ENCODE results near the gene PCDHGB3. TPM values are rescaled to one million over a fixed set of nuclear protein-coding genes. Genes with fewer than 3 reads are reported as not detected.
"Not testable (repeated sequence)": the region's sequence is repeated elsewhere in the genome, so short reads cannot be mapped to it uniquely, and the experiment has no call there.

The PCDHGB3 gene
- total RNA-seq, 1 donor from 2014 or later: 4.1 TPM

- no peaks in the 10 kb centered on the region for H3K4me1 Mint-ChIP-seq (ENCODE audit: unreplicated experiment)
- peaks cover 9% of the 10 kb centered on the region for H3K27me3 Mint-ChIP-seq (ENCODE audit: unreplicated experiment)
- no peak for DNase-seq (ENCODE audit: low spot score)
- peaks cover 46% of the 10 kb centered on the region for H3K36me3 Mint-ChIP-seq (ENCODE audit: low read depth, unreplicated experiment)
- H3K9me3 Mint-ChIP-seq (ENCODE audit: unreplicated experiment): peaks cover 42% of the 10 kb centered on the region
- H3K4me3 Mint-ChIP-seq (ENCODE audit: unreplicated experiment): peak within 1 kb of the TSS; percentile 56
- TF ChIP-seq CTCF (IDR thresholded peaks at IDR 0.05; ENCODE audit: unreplicated experiment): peak; percentile 23
- no peak within 1 kb of the TSS for H3K27ac Mint-ChIP-seq (ENCODE audit: unreplicated experiment)
Measured at GRCh38 chr5:141343242-141343952, 26.6 kb upstream of the PCDHGB3 start, which contains the start of gene PCDHGA3. PCDHGA3 (plus strand) TSS chr5:141343829; CDS start chr5:141344034, 205 bp downstream.

- TF ChIP-seq CTCF (IDR thresholded peaks at IDR 0.05; ENCODE audit: unreplicated experiment): no peak
- H3K27ac Mint-ChIP-seq (ENCODE audit: unreplicated experiment): no peak overlapping the region
- no peak for DNase-seq (ENCODE audit: low spot score)
- H3K9me3 Mint-ChIP-seq (ENCODE audit: unreplicated experiment): peaks cover 37% of the 10 kb centered on the region
- H3K4me1 Mint-ChIP-seq (ENCODE audit: unreplicated experiment): no peaks in the 10 kb centered on the region
- H3K36me3 Mint-ChIP-seq (ENCODE audit: low read depth, unreplicated experiment): peaks cover 46% of the 10 kb centered on the region
- H3K4me3 Mint-ChIP-seq (ENCODE audit: unreplicated experiment): peak overlapping the region; percentile 56
- peaks cover 9% of the 10 kb centered on the region for H3K27me3 Mint-ChIP-seq (ENCODE audit: unreplicated experiment)
Measured at GRCh38 chr5:141343953-141344463, 26.0 kb upstream of the PCDHGB3 start.

- Mint-ChIP-seq H3K4me3 (ENCODE audit: unreplicated experiment) (no peak overlapping the region), H3K9me3 (ENCODE audit: unreplicated experiment) (peaks cover 38% of the 10 kb centered on the region), H3K27me3 (ENCODE audit: unreplicated experiment) (peaks cover 9% of the 10 kb centered on the region), H3K36me3 (ENCODE audit: low read depth, unreplicated experiment) (peaks cover 47% of the 10 kb centered on the region), H3K4me1 (ENCODE audit: unreplicated experiment) (no peaks in the 10 kb centered on the region), H3K27ac (ENCODE audit: unreplicated experiment) (peak overlapping the region; percentile 1)
- TF ChIP-seq CTCF (IDR thresholded peaks at IDR 0.05; ENCODE audit: unreplicated experiment): no peak
- DNase-seq (ENCODE audit: low spot score): no peak
Measured at GRCh38 chr5:141345327-141345726, 24.7 kb upstream of the PCDHGB3 start.

GRCh38 chr5:141346017-141346416, 24.0 kb upstream of the PCDHGB3 start:
- H3K4me1 Mint-ChIP-seq (ENCODE audit: unreplicated experiment); DNase-seq (ENCODE audit: low spot score); H3K27me3 Mint-ChIP-seq (ENCODE audit: unreplicated experiment); H3K4me3 Mint-ChIP-seq (ENCODE audit: unreplicated experiment); H3K27ac Mint-ChIP-seq (ENCODE audit: unreplicated experiment): not testable (repeated sequence)
- peaks cover 46% of the 10 kb centered on the region for H3K36me3 Mint-ChIP-seq (ENCODE audit: low read depth, unreplicated experiment)
- peaks cover 40% of the 10 kb centered on the region for H3K9me3 Mint-ChIP-seq (ENCODE audit: unreplicated experiment)

GRCh38 chr5:141349917-141350619, 20.0 kb upstream of the PCDHGB3 start, which contains the start of gene PCDHGB1:
PCDHGB1 (plus strand) TSS chr5:141350099; CDS start chr5:141350261, 162 bp downstream.
- Mint-ChIP-seq H3K4me3 (ENCODE audit: unreplicated experiment) (peak within 1 kb of the TSS; percentile 43), H3K27me3 (ENCODE audit: unreplicated experiment) (peaks cover 5% of the 10 kb centered on the region), H3K9me3 (ENCODE audit: unreplicated experiment) (peaks cover 30% of the 10 kb centered on the region), H3K4me1 (ENCODE audit: unreplicated experiment) (no peaks in the 10 kb centered on the region), H3K36me3 (ENCODE audit: low read depth, unreplicated experiment) (peaks cover 41% of the 10 kb centered on the region), H3K27ac (ENCODE audit: unreplicated experiment) (no peak within 1 kb of the TSS)
- TF ChIP-seq CTCF (IDR thresholded peaks at IDR 0.05; ENCODE audit: unreplicated experiment): no peak
- peak; percentile 25 for DNase-seq (ENCODE audit: low spot score)

Data from endothelial cell (in vitro differentiated cells).